TTC549 (cell line): ENCODE data around the gene ELMO1.

Experiments used
- FAIRE-seq: peaks from 2 replicates; lab custom pipeline; 2012; peaks lifted over from hg19 to GRCh38; lab: Jason Lieb, UNC

The ELMO1 gene

DNA sequence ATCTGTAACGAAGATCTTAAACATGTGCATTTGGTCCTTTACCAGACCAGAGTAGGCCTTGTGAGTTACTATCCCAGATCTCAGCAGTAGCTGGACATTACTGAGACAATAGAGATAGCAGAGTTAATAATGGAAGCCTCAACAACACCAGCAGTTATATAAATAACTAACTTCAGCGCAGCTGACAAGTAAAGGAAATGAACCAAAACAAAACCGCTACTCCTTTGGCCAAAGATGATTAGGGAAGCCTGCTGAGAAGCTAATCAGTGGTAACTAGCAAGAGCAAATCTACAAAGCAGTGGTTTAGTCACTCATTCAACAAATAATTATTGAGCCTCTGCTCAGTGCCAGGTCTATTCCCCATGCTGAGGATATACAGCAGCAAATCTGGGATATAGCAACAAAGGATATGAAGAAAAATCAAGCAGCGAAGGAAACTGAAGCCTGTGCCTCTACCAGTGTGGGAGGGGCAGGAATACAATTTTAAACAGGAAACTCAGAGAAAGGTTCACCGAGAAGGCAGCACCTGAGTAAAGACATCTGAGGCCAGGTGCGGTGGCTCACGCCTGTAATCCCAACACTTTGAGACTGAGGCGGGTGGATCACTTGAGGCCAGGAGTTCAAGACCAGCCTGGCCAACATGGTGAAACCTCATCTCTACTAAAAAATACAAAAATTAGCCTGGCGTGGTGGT, 103.6 kb downstream of the ELMO1 start:
- FAIRE-seq, result no peak

GRCh38 chr7:37342688-37343471, 105.8 kb downstream of the ELMO1 start:
- FAIRE-seq, result no peak

- no peak for FAIRE-seq
Observed at GRCh38 chr7:37342176-37342687, 106.4 kb downstream of the ELMO1 start.

DNA sequence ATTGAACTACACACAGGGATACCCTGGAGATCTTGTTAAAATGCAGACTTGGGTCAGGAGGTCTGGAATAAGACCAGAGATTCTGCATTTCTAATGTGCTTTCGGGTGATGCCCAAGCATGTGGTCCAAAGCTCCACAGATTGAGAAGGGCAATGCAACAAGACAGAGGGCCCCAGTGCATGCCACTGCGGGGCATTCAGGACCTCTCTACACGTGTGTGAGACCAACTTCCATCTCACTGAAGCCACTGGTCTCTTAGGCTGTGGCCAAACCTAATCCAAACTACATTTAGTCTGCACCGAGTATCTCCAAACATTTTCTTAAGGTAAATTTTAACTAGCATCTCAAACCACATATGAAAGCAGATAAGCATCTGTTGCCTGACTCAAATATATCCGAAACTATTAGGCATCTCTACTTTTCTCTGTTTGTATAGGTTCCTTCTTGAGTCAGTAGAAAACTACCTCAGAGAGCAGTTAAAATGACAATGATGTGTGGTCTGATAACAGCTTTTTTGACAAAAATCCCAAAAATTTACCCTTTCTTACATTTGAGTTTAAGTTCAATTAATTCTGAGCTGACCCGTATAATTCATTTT, 107.5 kb downstream of the ELMO1 start:
- FAIRE-seq, result no peak

- no peak for FAIRE-seq
Observed at GRCh38 chr7:37338966-37339365, 109.7 kb downstream of the ELMO1 start.

DNA sequence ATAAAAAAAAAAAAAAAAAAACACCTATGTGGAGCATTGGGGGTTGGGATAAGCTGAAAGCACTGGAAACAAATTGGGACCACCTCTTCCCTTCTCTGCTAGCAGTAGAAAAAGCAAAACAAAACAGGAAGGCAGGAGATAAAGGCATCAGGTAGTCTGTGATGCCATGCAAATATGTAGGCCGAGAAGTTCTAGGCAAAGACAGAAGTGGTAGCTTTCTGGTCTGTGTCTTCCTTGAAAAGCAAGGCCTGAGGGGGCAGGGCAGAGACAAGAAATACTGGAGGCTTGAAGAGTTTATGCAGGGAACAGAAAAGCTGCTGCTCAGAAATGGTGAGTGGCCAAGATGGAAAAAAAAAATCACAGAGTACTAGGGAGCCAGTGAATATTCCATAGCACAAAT, 111.1 kb downstream of the ELMO1 start:
- no peak for FAIRE-seq

DNA sequence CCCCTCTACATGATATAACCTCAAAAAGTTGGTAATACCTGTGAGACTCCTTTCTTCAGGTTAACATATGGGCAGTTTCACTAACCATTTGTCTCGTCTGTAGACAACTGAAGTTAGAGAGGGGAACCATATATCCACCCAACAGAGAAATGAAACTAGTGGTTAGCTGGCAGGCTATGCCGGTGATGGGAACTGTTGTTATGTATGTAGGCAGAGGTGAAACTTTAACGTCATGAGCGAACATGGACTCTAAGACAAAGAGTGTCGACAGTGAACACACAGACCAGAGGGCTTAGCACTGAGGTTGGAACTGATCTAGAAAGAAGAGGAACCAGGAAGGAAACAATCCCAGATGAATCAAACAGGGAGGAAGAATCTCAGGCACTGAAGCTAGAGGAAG, 112.4 kb downstream of the ELMO1 start:
- FAIRE-seq, result no peak

- FAIRE-seq, result no peak
Observed at GRCh38 chr7:37333075-37333474, 115.6 kb downstream of the ELMO1 start.

- no peak for FAIRE-seq
Observed at GRCh38 chr7:37332243-37333016, 116.2 kb downstream of the ELMO1 start.

DNA sequence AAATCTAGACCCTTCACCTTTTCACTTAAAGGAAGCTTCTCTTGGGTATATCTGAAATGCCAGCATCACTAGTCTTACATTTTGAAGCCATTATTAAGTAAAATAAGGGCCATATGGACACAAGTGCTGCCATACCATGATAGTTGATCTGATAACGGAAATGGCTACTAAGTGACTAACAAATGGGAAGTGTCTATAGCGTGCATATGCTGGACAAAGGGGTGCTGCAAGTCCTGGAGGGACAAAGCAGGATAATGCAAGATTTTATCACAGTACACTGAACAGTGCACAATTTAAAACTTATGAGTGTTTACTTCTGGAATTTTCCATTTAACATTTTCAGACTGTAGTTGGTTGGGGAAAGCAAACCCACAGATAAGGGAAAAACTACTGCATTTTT, 117.9 kb downstream of the ELMO1 start:
- no peak for FAIRE-seq

GRCh38 chr7:37329940-37330339, 118.7 kb downstream of the ELMO1 start:
- no peak for FAIRE-seq

GRCh38 chr7:37327288-37327687, 121.4 kb downstream of the ELMO1 start:
- FAIRE-seq, result no peak

- FAIRE-seq, result no peak
Observed at GRCh38 chr7:37323966-37324365, 124.7 kb downstream of the ELMO1 start.

DNA sequence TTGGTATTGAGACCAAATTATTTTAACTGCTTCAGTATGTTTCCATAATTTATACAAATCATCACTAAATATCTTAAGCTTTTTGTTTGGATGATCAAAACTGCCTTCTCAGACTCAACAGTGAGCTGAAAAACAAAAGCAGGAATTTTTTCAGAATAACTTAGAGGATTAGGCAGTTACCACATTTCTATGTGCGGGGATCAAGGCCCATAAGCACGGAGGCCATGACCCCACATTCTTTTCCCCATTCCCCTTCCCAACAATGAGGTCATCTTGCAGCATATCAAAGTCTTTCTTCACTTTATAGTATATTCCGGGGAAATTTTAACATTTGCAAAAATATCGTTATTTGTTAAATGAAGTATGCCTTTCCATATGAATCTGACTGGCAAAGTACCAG, 125.8 kb downstream of the ELMO1 start:
- no peak for FAIRE-seq

GRCh38 chr7:37320848-37321468, 127.7 kb downstream of the ELMO1 start:
- no peak for FAIRE-seq

DNA sequence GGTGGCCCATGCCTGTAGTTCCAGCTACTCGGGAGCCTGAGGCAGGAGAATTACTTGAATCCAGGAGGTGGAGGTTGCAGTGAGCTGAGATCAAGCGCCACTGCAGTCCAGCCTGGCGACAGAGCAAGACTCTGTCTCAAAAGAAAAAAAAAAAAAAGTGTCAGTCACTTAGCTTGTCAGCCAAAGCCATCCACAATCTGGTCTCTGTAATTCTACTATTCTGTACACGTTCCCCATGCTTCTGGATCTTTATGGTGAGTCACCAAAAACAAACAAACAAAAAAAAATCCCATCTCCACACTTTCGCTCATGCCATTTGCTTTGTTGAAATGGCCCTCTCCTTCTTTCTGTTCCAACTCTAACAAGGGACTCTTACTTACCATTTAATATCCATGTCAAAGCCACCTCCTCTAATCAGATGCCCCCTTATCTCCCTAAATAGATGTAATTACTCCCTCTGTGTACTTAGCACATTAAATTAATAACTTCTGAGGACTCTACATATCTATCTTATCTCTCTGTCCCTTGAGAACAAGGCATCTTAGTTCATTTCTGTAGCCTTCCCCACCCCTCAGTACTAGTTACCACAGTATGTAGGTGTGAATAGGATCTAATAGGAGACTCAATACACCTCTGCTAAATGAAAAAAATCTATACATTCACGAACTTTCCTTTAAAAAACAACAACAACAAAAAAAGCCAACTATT, 128.4 kb downstream of the ELMO1 start:
- FAIRE-seq, result no peak

DNA sequence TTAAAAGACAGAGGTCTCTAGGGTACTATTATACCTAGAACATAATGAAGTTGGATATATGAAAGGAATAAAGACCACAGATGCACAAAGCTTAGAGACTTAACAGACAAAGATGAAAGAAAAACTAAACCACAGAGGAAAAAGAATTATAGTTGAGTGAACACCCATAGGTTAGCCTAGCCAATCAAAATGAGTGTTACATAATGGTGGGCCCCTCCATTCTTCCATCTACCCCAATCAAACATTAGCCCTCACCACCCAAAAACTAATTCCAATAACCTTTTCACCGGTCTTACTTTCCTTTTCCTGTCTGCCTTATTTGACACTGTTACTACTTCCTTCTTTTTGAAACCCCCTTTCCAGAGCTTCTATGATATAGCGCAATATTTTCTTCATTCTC, 130.1 kb downstream of the ELMO1 start:
- FAIRE-seq, result no peak

DNA sequence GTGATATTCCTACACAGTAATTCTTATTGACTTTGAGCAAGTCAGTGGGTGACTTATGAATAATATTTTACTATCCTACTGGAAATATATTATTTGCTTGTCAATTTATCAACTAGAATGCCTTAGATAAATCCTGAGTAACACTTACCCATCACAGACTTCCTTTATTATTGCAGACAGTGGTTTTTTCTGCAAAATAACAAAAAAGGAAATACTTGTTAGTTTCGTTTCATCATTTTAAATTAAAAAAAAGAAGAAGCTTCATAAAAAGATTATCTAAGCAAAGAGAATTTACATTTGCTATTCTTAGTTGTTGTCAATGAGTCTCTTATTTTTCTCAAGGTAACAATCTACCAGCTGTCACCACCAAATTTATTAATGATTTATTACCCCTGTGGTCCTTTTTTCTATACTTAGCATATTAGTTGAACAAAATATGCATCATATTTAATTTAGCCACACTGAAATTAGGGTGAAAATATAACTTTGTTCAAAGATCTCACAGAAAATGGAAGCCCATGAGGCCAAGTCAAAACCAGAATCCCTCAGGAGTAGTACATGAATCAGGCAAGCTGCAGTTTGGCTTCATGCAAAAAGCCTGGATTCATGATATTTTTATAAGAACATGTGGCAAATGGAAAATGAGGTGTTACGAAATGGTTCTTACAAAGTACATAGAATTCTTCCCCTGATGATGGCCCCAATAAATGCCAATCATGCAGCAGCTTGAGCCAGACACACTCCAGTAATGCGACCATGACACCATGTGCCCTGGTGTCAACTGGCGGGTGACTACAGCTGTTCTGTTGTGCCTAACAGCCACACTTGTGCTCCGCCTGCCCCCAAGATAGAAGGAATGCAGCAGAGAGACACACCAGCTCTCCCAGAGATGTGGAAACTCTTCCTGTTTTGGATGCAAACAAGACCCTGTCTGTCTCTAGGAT, 132.6 kb downstream of the ELMO1 start:
- FAIRE-seq, result no peak

DNA sequence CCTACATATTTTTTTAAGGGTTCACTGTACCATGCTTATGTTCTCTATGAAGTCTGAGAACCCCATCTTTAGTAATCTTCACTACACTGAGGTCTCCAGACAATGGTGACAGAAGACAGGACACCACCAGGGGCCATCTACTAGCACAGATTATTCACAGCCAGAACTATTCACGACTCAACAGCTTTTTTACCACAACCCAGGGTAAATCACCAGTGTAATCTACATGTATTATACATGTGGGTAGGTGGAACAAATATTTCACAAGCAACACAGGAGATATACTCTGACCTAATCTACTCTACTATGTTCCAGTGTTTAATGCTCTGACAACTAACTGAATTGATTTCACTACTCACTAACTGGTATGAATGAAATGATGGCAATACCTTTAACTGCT, 136.1 kb downstream of the ELMO1 start:
- FAIRE-seq, result no peak

DNA sequence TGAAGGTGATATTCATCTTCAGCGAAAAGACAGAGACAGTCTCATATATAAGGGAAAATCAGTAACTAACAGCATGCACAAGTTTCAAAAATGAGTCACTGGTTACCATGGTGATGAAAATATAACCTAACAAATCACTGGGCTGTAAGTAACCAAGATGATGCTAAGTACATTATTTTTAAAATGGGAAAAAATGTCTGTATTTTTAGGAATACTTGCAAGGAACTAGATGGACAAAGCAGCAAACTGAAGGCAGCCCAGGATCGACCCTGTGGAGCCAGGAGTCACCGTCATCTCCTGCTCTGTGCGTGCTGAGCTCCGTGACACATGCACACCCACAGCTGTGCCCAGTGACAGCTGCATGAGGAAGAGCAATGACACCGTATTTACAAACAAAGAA, 137.3 kb downstream of the ELMO1 start:
- FAIRE-seq, result no peak
